Astrocyte (in vitro differentiated cells and primary cell): Measurements from ENCODE around the gene STAT1.

Experiments
- EZH2 ChIP-seq: IDR thresholded peaks from 2 replicates; pipeline ENCODE4 v1.6.1; 2012; ENCODE audit warnings: mild to moderate bottlenecking, low read length, inconsistent platforms; ENCODE audit not compliant: insufficient read depth
- TF ChIP-seq, protein P1 (sequence below): IDR thresholded peaks from 2 replicates; pipeline ENCODE4 v1.5.1; 2011; ENCODE audit warnings: low read depth, mild to moderate bottlenecking, inconsistent platforms, low read length, moderate library complexity; ENCODE audit not compliant: insufficient read depth

DNA sequence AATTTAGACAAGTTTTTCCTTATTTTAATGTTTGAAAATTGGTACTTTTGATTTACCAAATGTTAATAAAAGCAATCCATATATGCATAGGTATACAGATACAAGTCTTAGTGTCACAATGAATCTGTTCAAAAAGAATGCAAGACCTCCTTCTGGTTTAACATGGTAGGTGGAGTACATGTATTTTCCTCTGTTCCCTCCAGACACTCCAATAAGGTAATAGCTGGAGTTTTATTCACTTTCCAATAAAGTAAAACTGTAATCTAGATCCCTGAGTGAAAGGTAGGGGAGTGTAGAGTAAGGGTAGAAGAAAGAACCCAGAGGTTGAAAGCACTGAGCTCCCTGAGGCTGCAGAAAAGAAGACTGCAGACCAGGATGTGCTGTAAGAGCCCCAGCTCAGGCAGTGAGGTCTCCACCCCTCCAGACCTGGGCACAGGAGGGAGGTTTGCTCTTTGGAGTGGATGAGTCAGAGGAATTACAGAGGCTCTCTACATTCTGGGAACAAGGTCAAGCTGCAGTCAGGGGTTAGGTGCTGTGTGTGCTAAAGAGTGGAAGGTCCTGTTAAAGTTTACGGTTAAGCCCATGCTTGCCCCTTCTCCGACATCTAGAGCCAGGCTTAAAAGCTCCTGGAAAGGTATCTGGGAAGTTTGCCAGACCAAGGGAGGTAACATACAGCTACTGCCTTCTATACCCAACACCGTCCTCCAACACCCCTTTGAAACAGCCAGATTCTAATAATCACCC is 27.6 kb upstream of the STAT1 start:
- TF ChIP-seq, protein P1, sequence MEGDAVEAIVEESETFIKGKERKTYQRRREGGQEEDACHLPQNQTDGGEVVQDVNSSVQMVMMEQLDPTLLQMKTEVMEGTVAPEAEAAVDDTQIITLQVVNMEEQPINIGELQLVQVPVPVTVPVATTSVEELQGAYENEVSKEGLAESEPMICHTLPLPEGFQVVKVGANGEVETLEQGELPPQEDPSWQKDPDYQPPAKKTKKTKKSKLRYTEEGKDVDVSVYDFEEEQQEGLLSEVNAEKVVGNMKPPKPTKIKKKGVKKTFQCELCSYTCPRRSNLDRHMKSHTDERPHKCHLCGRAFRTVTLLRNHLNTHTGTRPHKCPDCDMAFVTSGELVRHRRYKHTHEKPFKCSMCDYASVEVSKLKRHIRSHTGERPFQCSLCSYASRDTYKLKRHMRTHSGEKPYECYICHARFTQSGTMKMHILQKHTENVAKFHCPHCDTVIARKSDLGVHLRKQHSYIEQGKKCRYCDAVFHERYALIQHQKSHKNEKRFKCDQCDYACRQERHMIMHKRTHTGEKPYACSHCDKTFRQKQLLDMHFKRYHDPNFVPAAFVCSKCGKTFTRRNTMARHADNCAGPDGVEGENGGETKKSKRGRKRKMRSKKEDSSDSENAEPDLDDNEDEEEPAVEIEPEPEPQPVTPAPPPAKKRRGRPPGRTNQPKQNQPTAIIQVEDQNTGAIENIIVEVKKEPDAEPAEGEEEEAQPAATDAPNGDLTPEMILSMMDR: no peak
- no peak for TF ChIP-seq EZH2
